ENCODE measurements around the gene OTUD7B.

The OTUD7B gene

DNA sequence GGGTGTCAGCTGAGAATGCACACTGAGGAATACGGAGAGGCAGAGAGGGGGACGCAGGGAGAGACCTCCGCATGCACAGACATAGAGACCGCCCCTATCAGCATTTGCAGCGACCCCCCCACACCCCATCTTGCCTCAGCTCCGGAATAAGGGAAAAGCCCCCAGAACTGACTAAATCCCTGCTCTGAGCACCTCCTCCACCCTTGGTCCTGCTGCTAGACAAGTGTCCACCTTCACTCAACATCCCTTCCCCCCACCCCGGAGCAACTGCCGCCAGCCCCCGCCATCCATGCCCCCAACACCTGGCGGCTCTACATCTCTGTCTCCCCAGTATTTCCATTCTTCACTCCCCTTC lies 93.7 kb downstream of the OTUD7B start:
- DNase-seq (ENCODE audit: low spot score): no peak

- no peak for DNase-seq (ENCODE audit: low spot score)
Observed at GRCh38 chr1:149916193-149916897, 94.2 kb downstream of the OTUD7B start.

GRCh38 chr1:149915429-149916192 lies 94.9 kb downstream of the OTUD7B start:
- no peak for DNase-seq (ENCODE audit: low spot score)

- no peak for DNase-seq (ENCODE audit: low spot score)
Observed at GRCh38 chr1:149914545-149914944, 96.0 kb downstream of the OTUD7B start.

DNA sequence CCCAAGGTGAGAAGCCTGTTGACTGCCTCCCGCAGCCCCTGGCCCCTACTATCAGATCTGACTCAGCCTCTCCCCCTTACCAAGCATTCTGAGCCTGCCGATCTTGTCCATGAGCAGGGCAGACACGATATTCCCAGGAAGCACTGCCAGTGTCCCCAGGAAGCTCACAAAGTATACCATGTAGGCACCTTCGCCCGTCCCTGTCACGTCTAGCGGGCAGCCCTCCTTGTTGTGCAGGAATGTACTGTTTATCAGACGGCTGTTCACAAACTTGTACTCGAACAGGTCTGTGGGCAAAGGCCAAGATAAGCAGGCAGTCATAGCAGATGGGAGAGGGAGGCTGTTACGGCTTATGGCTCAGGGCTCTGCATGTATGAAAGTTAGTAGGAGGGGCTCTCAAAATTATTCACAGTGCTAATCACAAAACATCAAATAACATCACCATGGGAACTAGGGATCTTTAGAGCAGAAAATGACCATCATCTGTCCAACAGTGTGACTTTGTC lies 103.9 kb downstream of the OTUD7B start:
- no peak for DNase-seq (ENCODE audit: low spot score)

DNA sequence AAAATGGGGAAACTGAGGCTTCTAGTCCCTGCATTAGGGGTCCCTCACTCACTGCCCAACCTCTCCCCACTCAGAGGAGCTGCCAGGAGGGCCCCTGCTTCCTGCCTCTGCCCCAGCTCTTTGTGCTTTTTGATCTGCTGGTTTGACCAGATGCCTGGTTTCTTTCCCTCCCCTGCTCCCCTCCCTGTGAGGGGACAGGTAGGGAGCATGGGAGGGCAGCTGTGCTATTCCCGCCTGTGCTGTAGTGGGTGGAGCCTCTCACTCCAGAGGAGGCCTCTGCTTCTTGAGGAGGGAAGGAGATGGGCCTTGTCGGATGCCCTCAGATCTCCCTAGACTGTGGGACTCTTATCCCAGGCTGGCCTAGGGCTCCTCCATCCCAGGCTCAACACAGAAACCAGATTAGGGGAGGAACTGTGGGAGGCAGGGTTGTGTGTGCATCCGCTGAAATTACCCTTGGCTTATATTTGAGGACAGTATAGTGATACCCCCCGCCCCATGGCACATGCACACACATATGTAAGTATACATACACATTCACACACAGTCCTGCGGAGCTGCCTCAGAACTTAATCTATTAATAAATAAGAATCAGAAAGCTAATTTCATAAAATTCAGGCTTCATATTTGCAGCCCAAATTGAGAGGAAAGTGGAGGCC lies 106.6 kb downstream of the OTUD7B start:
- no peak for DNase-seq (ENCODE audit: low spot score)

GRCh38 chr1:149899460-149900284 lies 110.9 kb downstream of the OTUD7B start, which contains the start of gene BOLA1:
TSS of gene BOLA1 (plus strand) at chr1:149899568. CDS start at chr1:149900060, 492 bp downstream.
- DNase-seq (ENCODE audit: low spot score): peak; percentile 89

- DNase-seq (ENCODE audit: low spot score): no peak
Observed at GRCh38 chr1:149896575-149896974, 114.0 kb downstream of the OTUD7B start.

GRCh38 chr1:149888999-149889289 lies 121.6 kb downstream of the OTUD7B start:
- DNase-seq (ENCODE audit: low spot score): no peak

DNA sequence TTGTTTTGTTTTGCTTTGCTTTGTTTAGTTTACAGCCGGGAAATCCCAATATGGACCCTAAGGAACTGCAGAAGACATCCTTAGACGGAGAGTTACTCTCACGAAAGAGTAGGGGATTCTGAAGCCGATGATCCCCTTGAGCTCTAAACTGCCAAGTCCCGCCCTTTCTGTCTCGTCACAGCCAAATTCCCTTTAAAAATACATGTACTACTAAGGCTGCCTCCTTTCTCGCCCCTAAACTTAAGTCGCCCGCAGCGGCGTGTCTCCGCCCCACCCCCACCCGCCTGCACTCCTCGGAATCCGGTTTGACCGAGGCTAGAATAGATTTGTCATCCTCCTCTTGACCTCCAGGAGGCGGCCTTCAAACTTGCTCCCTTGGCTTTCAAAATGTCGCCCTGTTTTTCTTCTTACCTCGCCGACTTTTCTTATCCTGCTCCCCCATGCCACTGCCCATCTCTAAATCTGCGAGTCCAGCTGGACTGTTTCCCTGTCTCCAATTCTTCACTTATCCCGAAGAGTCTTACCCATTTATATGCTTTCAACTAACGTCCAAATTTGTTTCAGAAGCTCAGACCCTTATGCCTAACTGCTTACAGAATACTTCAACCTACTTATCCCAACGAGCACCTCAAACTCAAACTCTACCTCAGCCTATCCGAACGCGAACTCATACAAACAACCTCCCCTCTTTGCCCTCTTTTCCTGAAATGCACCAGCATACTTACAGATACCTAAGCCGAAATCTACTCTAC lies 122.1 kb downstream of the OTUD7B start:
- DNase-seq (ENCODE audit: low spot score): peak; percentile 82

Measured in SW480 (cell line).